Measurements from ENCODE around the gene PMFBP1. TPM values are rescaled to one million over a fixed set of nuclear protein-coding genes. Genes with fewer than 3 reads are reported as not detected.

PMFBP1 gene
- total RNA-seq, 1 donor from 2014 or later: 1.2 TPM

DNA sequence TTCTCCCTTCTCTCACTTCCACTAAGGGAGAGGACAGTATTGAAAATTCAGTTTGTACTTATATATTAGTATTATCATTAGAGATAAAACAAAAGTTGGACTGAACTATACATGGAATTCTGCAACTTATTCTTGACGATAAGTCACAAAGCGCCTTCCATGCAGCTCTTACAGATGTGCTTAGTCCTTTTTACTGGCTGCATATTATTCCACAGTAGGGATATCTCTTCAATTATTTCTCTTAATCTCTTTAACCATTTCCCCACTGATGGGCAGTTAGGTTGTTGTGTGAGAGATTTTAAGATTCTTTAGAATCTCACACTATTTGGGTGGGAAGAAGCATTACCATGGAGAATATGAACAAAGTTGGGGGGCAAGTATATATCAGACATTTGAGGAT is 32.0 kb downstream of the PMFBP1 start:
- Histone ChIP-seq H3K79me2 (ENCODE audit: insufficient read depth, low read length) (no peaks in the 10 kb centered on the region), H3K27ac (ENCODE audit: low read depth, low read length) (no peak overlapping the region), H3K4me2 (ENCODE audit: low read length) (no peak overlapping the region), H2AFZ (ENCODE audit: low read depth, low read length) (no peak overlapping the region), H3K4me1 (ENCODE audit: insufficient read depth, low read length) (no peaks in the 10 kb centered on the region), H3K4me3 (ENCODE audit: insufficient read depth, low read depth, low read length) (no peak overlapping the region), H3K27me3 (ENCODE audit: insufficient read depth, low read length) (no peaks in the 10 kb centered on the region), H3K9ac (ENCODE audit: low read length) (no peak overlapping the region), H3K36me3 (ENCODE audit: insufficient read depth, low read length) (no peaks in the 10 kb centered on the region), H3K9me3 (ENCODE audit: insufficient read depth, low read depth, low read length) (no peaks in the 10 kb centered on the region), H4K20me1 (ENCODE audit: insufficient read depth, low read length) (no peaks in the 10 kb centered on the region)
- no peaks in the 10 kb centered on the region for H3K36me3 Mint-ChIP-seq (ENCODE audit: low read depth, unreplicated experiment)
- H3K27ac Mint-ChIP-seq (ENCODE audit: unreplicated experiment): no peak overlapping the region
- DNase-seq (ENCODE audit: low read depth): no peak
- peaks cover 5% of the 10 kb centered on the region for H3K27me3 Mint-ChIP-seq (ENCODE audit: low read depth, unreplicated experiment)
- FAIRE-seq: no peak
- no peak overlapping the region for H3K4me3 Mint-ChIP-seq (ENCODE audit: unreplicated experiment)
- no peaks in the 10 kb centered on the region for H3K9me3 Mint-ChIP-seq (ENCODE audit: unreplicated experiment)
- H3K4me1 Mint-ChIP-seq (ENCODE audit: low read depth, unreplicated experiment): no peaks in the 10 kb centered on the region
- TF ChIP-seq EZH2 (IDR thresholded peaks at IDR 0.05; ENCODE audit: insufficient read depth, low read length): no peak
- TF ChIP-seq, protein P1, sequence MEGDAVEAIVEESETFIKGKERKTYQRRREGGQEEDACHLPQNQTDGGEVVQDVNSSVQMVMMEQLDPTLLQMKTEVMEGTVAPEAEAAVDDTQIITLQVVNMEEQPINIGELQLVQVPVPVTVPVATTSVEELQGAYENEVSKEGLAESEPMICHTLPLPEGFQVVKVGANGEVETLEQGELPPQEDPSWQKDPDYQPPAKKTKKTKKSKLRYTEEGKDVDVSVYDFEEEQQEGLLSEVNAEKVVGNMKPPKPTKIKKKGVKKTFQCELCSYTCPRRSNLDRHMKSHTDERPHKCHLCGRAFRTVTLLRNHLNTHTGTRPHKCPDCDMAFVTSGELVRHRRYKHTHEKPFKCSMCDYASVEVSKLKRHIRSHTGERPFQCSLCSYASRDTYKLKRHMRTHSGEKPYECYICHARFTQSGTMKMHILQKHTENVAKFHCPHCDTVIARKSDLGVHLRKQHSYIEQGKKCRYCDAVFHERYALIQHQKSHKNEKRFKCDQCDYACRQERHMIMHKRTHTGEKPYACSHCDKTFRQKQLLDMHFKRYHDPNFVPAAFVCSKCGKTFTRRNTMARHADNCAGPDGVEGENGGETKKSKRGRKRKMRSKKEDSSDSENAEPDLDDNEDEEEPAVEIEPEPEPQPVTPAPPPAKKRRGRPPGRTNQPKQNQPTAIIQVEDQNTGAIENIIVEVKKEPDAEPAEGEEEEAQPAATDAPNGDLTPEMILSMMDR (IDR thresholded peaks at IDR 0.05; ENCODE audit: insufficient read depth, low read depth, low read length): no peak

DNA sequence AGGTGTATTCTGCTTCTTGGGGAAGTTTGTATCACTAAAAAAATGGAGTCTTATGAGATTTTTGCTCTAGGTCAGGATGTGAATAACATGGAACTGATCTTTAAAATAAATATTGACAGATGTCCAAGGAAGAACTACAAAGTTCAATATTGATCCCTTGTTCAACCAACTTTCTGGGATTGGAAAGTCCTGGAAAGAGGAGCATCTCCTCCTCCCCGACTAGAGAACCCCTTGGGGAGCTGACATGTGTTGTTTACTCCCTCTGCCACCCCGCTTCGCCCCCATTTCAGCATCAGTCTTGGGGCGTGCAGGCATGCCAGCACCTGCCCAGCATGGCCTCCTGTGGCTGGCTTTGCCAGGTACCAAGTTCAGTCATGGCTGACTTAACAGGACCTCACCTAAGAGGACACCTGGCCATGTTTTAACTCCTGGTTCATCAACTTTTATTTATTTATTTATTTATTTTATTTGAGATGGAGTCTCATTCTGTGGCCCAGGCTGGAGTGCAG is 33.8 kb downstream of the PMFBP1 start:
- Mint-ChIP-seq H3K27me3 (ENCODE audit: low read depth, unreplicated experiment) (peaks cover 12% of the 10 kb centered on the region), H3K9me3 (ENCODE audit: unreplicated experiment) (peaks cover 4% of the 10 kb centered on the region), H3K27ac (ENCODE audit: unreplicated experiment) (no peak overlapping the region), H3K36me3 (ENCODE audit: low read depth, unreplicated experiment) (peaks cover 2% of the 10 kb centered on the region), H3K4me1 (ENCODE audit: low read depth, unreplicated experiment) (no peaks in the 10 kb centered on the region), H3K4me3 (ENCODE audit: unreplicated experiment) (no peak overlapping the region)
- Histone ChIP-seq H3K27ac (ENCODE audit: low read depth, low read length) (no peak overlapping the region), H3K27me3 (ENCODE audit: insufficient read depth, low read length) (no peaks in the 10 kb centered on the region), H3K4me1 (ENCODE audit: insufficient read depth, low read length) (no peaks in the 10 kb centered on the region), H4K20me1 (ENCODE audit: insufficient read depth, low read length) (no peaks in the 10 kb centered on the region), H3K9me3 (ENCODE audit: insufficient read depth, low read depth, low read length) (no peaks in the 10 kb centered on the region), H3K9ac (ENCODE audit: low read length) (no peak overlapping the region), H3K79me2 (ENCODE audit: insufficient read depth, low read length) (no peaks in the 10 kb centered on the region), H3K4me3 (ENCODE audit: insufficient read depth, low read depth, low read length) (no peak overlapping the region), H3K36me3 (ENCODE audit: insufficient read depth, low read length) (no peaks in the 10 kb centered on the region), H3K4me2 (ENCODE audit: low read length) (no peak overlapping the region), H2AFZ (ENCODE audit: low read depth, low read length) (no peak overlapping the region)
- DNase-seq (ENCODE audit: low read depth) (no peak), FAIRE-seq (no peak)
- TF ChIP-seq, protein P1 (IDR thresholded peaks at IDR 0.05; ENCODE audit: insufficient read depth, low read depth, low read length): no peak
- no peak for TF ChIP-seq EZH2 (IDR thresholded peaks at IDR 0.05; ENCODE audit: insufficient read depth, low read length)

DNA sequence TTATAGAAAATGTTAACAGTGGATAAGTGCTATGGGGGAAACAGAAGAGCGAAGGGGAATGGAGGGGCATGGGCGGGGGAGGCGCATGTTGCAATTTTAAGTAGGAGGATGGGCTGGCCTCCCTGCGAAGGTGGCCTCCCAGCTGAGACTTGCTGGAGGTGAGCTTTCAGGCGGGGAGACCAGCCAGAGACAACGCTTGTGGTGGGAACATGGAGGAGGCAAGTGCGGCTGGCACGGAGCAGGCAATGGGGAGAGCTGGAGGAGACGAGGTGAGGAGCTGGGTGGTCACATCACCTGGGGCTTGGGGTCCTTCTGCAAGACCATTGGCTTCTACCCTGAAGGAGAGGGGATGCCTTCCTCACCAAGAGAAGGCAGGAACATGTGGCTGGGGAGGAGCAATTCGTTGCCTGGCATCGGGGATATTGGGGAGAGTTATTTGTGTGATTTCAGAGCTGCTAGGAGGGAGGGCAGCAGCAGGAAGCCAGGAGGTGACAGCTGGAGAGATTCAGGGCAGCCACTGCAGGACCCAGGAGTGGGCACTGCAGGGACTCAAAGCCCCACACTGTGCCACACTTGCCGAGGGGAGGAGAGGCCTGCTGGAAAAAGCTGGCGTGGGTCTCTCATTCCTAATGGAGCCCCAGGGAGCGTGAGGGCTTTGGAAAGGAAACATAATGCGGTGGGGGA is 34.4 kb downstream of the PMFBP1 start:
- Histone ChIP-seq H3K27ac (ENCODE audit: low read depth, low read length) (no peak overlapping the region), H3K9ac (ENCODE audit: low read length) (no peak overlapping the region), H3K4me3 (ENCODE audit: insufficient read depth, low read depth, low read length) (no peak overlapping the region), H3K27me3 (ENCODE audit: insufficient read depth, low read length) (no peaks in the 10 kb centered on the region), H3K4me1 (ENCODE audit: insufficient read depth, low read length) (no peaks in the 10 kb centered on the region), H3K9me3 (ENCODE audit: insufficient read depth, low read depth, low read length) (no peaks in the 10 kb centered on the region), H3K79me2 (ENCODE audit: insufficient read depth, low read length) (no peaks in the 10 kb centered on the region), H3K36me3 (ENCODE audit: insufficient read depth, low read length) (no peaks in the 10 kb centered on the region), H2AFZ (ENCODE audit: low read depth, low read length) (no peak overlapping the region), H4K20me1 (ENCODE audit: insufficient read depth, low read length) (no peaks in the 10 kb centered on the region), H3K4me2 (ENCODE audit: low read length) (no peak overlapping the region)
- Mint-ChIP-seq H3K27me3 (ENCODE audit: low read depth, unreplicated experiment) (peaks cover 12% of the 10 kb centered on the region), H3K36me3 (ENCODE audit: low read depth, unreplicated experiment) (peaks cover 2% of the 10 kb centered on the region), H3K9me3 (ENCODE audit: unreplicated experiment) (peaks cover 4% of the 10 kb centered on the region), H3K27ac (ENCODE audit: unreplicated experiment) (no peak overlapping the region), H3K4me1 (ENCODE audit: low read depth, unreplicated experiment) (no peaks in the 10 kb centered on the region), H3K4me3 (ENCODE audit: unreplicated experiment) (no peak overlapping the region)
- FAIRE-seq (no peak), DNase-seq (ENCODE audit: low read depth) (no peak)
- TF ChIP-seq EZH2 (IDR thresholded peaks at IDR 0.05; ENCODE audit: insufficient read depth, low read length): no peak
- TF ChIP-seq, protein P1 (IDR thresholded peaks at IDR 0.05; ENCODE audit: insufficient read depth, low read depth, low read length): no peak
